ENCODE measurements around the gene KCNN1.

The KCNN1 gene

GRCh38 chr19:18045307-18046050 is 78.6 kb downstream of the KCNN1 start:
- TF ChIP-seq CTCF (IDR thresholded peaks at IDR 0.05; ENCODE audit: poor library complexity, severe bottlenecking), result no peak
- ATAC-seq (ENCODE audit: low read depth) (no peak), DNase-seq (ENCODE audit: low spot score) (no peak)
- no peaks in the 10 kb centered on the region for H3K36me3 ChIP-seq (ENCODE audit: low read depth)
- H3K4me3 ChIP-seq (ENCODE audit: severe bottlenecking), result no peak overlapping the region
- H3K4me1 ChIP-seq (ENCODE audit: insufficient read depth, poor library complexity, severe bottlenecking), result peaks cover 8% of the 10 kb centered on the region
- H3K27ac ChIP-seq (ENCODE audit: poor library complexity, severe bottlenecking), result no peak overlapping the region
- H3K27me3 ChIP-seq (ENCODE audit: insufficient read depth, poor library complexity, severe bottlenecking), result no peaks in the 10 kb centered on the region
- H3K9me3 ChIP-seq (ENCODE audit: severe bottlenecking), result no peaks in the 10 kb centered on the region

GRCh38 chr19:18046059-18046718 is 79.3 kb downstream of the KCNN1 start:
- H3K4me3 ChIP-seq (ENCODE audit: severe bottlenecking), result no peak overlapping the region
- ATAC-seq (ENCODE audit: low read depth) (peak; percentile 91), DNase-seq (ENCODE audit: low spot score) (no peak)
- no peak for TF ChIP-seq CTCF (IDR thresholded peaks at IDR 0.05; ENCODE audit: poor library complexity, severe bottlenecking)
- H3K27me3 ChIP-seq (ENCODE audit: insufficient read depth, poor library complexity, severe bottlenecking), result no peaks in the 10 kb centered on the region
- no peaks in the 10 kb centered on the region for H3K36me3 ChIP-seq (ENCODE audit: low read depth)
- H3K9me3 ChIP-seq (ENCODE audit: severe bottlenecking), result no peaks in the 10 kb centered on the region
- H3K27ac ChIP-seq (ENCODE audit: poor library complexity, severe bottlenecking), result no peak overlapping the region
- H3K4me1 ChIP-seq (ENCODE audit: insufficient read depth, poor library complexity, severe bottlenecking), result peaks cover 8% of the 10 kb centered on the region

- Histone ChIP-seq H3K36me3 (ENCODE audit: low read depth) (no peaks in the 10 kb centered on the region), H3K4me3 (ENCODE audit: severe bottlenecking) (no peak overlapping the region), H3K9me3 (ENCODE audit: severe bottlenecking) (no peaks in the 10 kb centered on the region), H3K27me3 (ENCODE audit: insufficient read depth, poor library complexity, severe bottlenecking) (no peaks in the 10 kb centered on the region), H3K27ac (ENCODE audit: poor library complexity, severe bottlenecking) (no peak overlapping the region), H3K4me1 (ENCODE audit: insufficient read depth, poor library complexity, severe bottlenecking) (peaks cover 8% of the 10 kb centered on the region)
- TF ChIP-seq CTCF (IDR thresholded peaks at IDR 0.05; ENCODE audit: poor library complexity, severe bottlenecking), result no peak
- ATAC-seq (ENCODE audit: low read depth) (no peak), DNase-seq (ENCODE audit: low spot score) (no peak)
Measured at GRCh38 chr19:18049385-18049784, 82.5 kb downstream of the KCNN1 start.
